ENCODE data around the gene MYRFL.
"Not testable (repeated sequence)": the region's sequence is repeated elsewhere in the genome, so short reads cannot be mapped to it uniquely, and the experiment has no call there.

The MYRFL gene

DNA sequence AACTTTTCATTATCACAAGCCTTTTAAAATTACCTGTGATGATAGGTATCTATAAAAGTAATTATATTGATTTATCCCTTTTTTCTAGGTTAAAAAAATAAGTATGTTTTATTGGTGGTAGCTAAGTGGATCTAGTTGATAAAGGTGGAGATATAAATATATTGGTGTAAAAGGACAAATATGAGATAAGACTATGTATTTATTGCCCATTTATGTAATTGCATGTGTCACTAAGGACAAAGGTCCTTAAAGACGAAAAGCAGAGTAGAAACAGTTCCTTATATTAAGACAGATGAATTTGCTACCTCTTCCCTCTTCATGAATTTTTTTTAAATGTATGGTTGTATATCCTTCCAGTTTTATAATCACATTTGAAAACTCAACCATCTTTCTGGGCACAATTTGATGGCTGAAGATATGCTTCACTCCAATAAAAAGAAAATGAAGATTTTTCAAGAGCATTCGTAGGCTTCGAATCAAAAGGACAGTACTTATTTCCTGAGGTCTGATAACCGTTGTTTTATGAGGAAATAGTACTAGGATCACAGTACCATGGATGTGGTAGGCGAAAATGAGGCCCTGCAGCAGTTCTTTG is at the start of gene MYRFL:
Gene MYRFL, plus strand, starts transcription at position 262 of the 595 bp plus-strand sequence. Its CDS starts 291 bp downstream, at position 553.
- no peak for DNase-seq (ENCODE audit: low spot score)

DNA sequence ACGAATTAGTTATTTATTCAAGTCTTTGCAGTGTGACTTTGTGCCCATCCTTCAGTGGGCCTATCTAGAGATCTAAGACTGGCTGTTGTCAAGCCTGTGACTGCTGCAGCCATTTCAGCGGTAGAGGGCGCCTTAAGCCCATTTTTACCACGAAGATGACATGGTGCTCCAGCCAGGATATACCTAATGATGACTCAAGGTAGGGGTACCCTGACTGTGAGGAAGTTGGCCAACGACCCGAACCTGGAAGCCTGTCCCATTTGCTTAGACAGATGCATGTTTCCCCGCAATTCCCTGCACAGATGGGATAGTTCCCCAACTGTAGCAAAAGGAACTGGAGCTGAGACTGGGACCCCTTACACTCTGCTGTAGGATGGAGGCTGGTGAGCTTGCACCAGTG is 45.1 kb upstream of the MYRFL start:
- DNase-seq (ENCODE audit: low spot score), result peak; percentile 22

DNA sequence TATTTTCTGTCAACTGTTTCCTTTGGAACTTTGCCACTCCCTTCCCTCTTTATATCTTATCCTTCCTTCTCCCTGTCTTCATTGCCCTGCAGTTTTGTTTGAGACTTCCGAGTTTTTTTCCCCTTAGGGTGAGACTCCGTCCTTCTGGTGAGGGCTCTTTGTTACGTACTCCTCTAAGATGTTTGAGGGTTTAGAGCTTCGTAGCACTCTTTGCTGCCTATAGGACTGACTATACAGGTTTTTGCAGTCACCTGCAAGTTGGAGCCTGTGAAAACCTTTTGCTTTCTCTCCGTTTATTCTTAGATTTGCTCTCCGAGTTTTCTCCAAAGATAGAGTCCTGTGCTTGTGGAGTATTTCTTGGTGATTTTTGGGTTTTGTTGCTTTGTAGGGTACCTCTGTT is 41.7 kb upstream of the MYRFL start:
- no peak for DNase-seq (ENCODE audit: low spot score)

DNA sequence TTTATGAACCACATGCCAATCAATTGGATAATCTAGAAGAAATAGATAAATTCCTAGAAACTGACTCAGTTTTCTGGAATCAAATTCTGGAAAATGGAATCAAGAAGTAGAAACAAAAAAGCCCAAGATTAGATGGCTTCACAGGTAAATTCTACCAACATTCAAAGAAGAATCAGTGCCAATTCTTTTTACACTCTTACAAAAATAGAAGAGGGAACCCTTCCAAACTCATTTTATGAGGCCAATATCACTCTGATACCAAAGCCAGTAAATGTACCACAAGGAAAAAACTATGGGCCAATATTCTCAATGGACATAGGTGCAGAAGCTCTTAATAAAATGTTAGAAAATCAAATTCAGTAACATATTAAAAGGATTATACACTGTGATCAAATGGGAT is 35.7 kb upstream of the MYRFL start:
- DNase-seq (ENCODE audit: low spot score), result no peak

DNA sequence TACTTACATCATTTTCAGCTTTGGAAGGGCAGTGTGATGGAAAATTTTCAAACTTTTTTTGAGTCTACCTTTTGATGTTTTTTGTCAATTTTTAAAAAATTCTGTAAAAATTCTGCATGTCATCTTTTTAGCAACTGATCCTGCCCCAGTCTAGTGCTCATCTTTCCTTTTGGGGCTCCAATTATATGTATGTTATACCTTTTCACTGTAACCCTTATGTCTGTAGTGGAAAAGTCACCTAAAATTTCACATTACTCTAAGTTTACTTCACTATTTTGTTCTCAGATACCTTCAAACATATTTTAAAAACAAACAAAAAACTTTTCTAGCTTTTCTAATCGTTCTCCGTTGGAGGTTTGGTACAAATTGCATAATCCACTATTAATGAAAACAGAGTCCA is 32.5 kb upstream of the MYRFL start:
- DNase-seq (ENCODE audit: low spot score), result no peak

DNA sequence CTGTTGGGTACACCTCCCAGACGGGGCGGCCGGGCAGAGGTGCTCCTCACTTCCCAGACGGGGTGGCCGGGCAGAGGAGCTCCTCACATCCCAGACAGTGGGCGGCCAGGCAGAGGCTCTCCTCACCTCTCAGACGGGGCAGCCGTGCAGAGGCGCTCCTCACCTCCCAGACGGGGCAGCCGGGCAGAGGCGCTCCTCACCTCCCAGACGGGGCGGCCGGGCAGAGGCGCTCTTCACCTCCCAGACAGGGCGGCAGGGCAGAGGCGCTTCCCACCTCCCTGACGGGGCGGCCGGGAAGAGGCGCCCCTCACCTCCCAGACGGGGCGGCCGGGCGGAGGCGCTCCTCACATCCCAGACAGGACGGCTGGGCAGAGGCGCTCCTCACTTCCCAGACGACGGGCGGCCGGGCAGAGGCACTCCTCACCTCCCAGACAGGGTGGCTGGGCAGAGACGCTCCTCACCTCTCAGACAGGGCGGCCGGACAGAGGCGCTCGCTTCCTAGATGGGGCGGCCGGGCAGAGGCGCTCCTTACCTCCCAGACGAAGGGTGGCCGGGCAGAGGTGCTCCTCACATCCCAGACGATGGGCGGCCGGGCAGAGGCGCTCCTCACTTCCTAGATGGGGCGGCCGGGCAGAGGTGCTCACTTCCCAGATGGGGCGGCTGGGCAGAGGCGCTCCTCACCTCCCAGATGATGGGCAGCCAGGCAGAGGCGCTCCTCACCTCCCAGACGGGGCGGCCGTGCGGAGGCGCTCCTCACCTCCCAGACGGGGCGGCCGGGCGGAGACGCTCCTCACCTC is 17.7 kb upstream of the MYRFL start:
- DNase-seq (ENCODE audit: low spot score), result not testable (repeated sequence)

DNA sequence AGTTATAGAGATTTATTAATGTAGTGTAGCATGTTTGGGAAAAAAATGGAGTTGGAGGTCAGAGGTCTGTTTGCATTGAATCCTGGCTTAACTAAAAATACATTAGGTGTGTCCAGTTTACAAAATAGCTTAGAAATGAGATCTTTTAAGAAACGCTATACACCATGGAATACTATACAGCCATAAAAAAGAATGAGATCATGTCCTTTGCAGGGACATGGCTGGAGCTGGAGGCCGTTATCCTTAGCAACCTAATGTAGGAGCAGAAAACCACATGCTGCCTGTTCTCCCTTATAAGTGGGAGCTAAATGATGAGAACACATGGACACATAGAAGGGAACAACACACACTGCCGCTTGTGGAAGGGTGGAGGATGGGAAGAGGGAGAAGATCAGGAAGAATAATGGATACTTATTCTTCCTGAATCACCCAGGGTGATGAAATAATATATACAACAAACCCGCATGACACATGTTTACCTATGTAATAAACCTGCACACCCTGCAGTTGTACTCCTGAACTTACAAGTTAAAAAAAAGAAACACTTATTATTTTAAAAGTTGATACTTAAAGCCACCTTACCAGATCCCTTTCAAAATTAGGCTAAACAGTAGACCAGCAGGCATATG is 14.0 kb upstream of the MYRFL start:
- no peak for DNase-seq (ENCODE audit: low spot score)

DNA sequence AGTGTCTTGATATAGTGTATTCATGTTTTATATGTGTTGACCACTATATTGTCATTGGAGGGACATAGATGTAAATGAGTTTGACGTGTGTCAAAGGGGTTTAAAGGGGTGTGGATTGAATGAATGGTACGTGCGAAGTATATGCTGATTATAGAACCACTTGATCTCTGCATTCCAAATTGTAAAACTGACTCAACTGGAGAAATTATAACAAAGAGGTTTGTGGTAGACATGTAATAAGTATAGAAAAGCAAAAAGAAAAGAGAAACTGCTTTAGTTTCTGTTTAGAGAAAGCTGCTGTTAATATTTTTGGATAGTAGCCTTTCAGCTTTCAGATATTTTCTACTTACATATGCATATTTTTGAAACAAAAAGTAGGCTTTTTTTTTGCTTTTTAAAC is 8.9 kb upstream of the MYRFL start:
- DNase-seq (ENCODE audit: low spot score), result no peak

DNA sequence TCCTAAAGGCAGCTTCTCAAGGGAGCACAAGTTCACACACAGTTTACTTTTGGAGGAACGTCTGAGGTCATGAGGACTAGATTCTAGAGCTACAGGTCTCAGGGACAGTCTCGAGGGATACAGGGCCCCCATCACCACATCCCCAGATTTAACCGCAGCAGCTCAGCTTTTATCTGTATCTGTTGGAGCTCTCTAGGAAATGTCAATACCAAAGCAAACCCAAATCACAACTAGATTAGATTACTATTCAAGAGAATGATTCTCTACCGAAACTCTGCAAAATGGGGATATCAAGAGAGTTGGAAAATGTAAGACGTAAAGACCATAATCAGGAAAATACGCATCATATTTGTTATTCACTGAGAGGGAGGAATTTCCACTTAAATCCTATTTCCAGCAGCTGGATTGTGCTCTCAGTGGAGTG is 4.0 kb upstream of the MYRFL start:
- DNase-seq (ENCODE audit: low spot score), result no peak

DNA sequence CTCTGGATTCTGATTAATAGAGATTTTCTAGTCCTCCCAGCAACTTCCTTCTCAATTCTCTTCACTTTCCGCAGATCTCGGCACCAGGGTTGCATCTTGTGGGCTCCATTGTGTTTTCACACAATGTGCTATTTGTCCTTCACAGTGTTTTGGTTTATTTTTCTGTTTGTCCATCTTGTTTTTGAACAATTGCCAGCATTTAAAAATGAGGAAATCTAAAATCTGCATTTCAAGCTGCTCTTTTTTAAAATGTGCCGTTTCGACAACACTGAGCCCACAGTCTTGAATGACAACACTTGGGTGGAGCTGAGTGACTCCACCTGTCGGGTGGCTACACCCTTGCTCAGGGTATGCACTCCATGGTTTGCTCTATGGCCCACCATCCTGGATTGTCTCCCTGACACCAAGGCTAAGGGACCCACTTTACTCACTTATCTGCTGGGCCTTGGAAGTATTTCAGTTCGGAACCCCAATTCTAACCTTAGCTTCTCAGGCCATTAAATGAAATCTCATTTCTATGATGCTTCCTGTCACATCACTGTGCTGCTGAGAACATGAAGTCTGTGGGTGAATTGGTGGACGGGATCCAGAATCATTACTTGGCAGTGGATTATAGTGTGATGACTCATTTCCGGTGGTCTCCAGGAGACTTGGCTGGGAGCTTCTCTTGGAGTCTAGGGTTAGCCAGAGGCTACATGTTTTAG is 3.4 kb upstream of the MYRFL start:
- DNase-seq (ENCODE audit: low spot score), result no peak

DNA sequence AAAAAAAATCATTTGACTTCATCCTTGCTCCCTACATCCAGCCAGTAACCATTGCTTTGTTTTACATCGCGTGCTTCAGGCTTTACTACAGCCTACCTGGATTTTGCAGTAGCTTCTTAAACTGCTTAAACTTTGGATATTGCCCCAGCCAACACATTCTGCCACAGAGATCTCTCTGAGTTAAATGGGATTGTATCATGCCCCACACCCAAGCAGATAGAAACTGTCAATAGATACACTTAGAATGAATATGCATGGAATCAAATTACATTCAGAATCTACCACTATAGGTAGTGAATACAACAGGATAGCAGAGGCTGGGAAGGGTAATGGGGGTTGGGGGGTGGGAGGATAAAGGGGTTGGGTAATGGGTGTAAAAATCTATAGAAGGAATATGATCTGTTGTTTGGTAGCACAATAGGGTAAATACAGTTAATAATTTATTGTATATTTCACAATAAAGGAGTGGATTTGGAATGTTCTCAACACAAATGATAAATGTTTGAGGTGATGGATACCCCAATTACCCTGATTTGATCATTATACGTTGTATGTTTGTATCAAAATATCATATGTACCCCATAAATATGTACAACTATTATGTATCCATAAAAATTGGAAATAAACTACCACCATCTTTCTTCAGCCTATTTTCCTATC is 2.7 kb upstream of the MYRFL start:
- no peak for DNase-seq (ENCODE audit: low spot score)

DNA sequence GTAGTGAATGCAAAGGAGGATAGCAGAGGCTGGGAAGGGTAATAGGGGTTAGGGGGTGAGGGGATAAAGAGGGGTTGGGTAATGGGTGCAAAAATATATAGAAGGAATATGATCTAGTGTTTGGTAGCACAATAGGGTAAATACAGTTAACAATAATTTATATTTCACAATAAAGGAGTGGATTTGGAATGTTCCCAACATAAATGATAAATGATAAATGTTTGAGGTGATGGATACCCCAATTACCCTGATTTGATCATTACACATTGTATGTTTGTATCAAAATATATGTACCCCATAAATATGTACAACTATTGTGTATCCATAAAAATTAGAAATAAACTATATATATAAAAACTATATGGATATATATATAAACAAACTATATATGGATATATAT is 999 bp upstream of the MYRFL start:
- no peak for DNase-seq (ENCODE audit: low spot score)

DNA sequence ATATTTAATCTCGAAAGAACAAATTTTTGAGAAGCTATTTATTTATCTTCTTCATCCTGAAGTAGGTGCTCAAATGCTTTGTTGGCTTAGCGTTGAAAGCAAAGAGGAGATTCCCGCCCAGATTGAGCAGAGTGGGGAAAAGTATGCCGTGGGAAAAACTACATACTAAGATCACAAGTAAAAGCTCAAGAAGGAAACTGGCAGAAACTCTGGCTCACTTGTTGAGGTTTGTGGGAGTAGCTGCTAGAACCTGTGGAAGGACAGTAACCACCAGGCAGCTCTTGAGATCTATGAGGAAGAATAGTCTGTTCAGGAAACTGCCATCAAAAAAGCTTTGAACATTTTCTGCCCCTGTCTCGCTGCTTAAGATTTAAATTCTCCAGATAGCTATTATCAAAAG is 3.9 kb downstream of the MYRFL start:
- no peak for DNase-seq (ENCODE audit: low spot score)

DNA sequence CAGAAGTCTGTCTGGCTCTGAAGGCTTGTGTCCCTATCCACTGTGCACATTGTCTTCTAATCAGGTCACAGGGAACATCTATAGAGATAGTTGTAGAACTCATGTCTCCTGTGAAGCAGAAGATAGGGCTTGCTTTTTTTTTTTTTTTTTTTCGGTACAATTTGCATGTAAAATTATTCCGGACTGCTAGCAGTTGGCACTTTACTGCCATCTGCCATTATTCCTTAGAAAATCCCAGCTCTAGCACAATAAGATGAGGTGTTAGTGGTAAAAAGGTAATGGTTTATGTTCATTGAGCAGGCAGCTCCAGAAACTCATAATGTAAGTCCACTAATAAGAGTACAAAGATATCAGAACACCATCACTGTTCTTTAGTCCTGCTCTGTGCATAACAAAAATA is 8.7 kb downstream of the MYRFL start:
- no peak for DNase-seq (ENCODE audit: low spot score)

DNA sequence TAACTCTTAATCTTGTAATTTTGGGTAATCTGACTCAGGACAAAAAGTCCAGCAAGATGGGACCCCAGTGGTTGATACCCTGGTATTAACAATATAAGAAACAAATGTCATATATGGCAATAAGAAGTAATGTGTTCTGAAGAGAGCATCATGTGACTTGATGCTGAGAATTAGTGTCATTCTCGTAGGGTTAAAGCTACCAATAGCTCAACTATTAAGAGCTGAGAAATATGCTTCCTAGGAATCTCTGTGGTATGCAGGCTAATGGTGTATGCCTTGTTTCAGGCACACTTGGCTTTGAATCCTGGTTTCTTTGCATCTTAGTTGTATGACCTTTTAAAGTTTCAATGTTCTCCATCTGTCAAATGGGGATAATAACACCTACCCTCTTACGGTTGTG is 9.1 kb downstream of the MYRFL start:
- DNase-seq (ENCODE audit: low spot score), result no peak

DNA sequence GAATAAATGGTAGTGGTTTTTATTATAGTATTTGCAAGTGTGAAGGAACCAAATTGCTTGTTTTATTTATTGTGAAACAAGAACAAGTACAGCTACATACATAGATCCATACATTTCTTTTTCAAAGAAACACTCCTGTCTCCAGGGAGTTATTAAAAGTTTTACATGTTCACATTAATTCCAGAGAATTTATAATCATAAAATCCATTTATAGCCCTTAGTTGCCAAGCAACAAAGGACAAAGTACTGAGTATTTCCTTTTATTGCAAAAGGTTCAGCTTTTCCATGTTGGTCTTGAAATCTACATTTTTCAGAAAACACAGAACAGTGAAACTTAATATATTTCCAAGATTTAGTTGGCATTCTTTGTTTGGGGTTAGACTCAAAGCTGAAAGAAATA is 9.5 kb downstream of the MYRFL start:
- DNase-seq (ENCODE audit: low spot score), result no peak

DNA sequence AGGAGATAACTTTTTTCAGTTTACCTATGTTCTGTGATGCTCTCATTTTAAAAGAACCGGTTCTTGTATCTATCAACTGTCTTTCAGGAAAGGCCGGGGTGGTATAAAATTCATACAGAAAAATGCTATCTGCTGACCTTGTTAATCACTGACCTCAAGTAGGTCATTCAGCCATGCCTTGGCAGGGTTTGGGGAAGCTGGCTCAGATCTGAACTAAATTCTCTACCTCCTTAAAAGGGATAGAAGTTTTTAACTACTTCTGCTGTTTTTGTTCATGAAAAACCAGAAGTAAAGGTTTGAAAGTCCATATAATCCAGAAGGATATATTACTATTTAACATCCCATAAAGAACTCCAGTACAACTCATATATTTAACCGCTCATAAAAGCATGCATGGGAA is 10.1 kb downstream of the MYRFL start:
- no peak for DNase-seq (ENCODE audit: low spot score)

DNA sequence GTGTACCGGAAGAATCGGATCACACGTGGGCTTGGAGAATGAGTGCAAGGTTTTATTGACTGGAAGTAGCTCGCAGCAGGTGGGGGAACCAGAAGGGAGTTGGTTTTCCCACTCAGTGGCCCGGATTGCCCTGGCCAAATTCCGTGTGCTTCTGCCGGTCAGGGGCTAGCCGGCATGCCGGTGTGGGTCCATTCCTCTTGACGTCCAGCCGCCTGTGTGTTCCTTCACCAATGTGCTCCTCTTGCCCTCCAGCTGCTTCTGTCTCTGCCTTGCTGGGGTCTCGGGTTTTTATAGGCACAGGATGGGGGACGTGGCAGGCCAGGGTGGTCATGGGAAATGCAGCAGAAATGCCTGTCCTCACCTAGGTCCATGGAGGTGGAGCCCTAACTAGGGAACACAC is 11.0 kb downstream of the MYRFL start:
- no peak for DNase-seq (ENCODE audit: low spot score)

DNA sequence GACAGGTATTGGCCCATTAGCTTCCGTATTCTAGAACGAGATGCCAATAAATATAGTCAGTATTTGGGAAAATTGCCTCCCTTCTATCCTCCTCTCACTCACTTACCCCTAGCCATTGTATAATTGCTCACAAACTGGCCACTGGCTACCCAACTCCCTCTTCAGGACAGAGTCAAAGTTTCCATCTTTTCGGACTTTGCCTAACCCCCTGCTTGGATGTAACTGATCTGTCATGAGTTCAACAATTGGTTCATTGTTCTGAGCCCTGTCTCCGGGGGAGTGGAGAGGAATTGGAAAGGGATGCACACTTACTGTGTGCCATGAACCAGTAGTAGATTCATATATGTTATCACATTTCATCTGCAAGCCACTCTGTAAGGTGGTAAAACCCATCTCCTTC is 12.2 kb downstream of the MYRFL start:
- no peak for DNase-seq (ENCODE audit: low spot score)

DNA sequence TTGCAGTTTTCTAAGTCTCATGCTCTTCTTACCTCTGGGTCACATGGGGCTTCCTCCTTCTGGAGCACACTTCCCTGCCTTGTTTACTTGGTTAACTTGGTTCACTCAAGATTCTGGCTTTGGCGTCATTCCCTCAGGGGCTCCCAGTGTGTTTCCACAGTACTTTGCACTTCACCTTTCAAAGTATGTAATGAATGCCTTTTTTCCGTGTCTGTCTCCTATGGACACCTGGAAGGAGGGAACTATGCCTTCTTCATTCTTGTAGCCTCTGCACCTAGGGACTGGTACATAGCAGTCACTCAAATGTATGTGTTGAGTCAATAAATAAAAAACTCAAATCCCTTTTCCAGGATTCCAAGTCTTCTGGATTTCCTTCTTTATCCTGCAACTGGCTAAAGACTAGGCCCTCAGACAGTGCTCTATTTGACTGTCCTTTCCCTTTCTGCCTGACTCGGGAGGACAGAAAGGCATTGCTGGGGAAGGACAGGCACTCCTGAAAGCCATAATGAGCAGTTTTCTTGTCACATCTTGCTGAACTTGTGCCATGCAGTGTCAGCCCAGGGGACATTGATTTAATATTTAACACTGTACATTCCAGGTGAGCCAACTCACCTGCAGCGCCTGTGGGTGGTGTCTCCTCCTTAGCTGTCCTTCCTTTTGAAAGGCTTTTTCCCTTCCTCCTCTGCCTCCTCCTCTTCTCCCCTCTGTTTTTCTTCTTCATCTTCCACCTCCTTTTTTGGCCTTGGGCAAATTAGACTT is 12.8 kb downstream of the MYRFL start:
- DNase-seq (ENCODE audit: low spot score), result no peak

DNA sequence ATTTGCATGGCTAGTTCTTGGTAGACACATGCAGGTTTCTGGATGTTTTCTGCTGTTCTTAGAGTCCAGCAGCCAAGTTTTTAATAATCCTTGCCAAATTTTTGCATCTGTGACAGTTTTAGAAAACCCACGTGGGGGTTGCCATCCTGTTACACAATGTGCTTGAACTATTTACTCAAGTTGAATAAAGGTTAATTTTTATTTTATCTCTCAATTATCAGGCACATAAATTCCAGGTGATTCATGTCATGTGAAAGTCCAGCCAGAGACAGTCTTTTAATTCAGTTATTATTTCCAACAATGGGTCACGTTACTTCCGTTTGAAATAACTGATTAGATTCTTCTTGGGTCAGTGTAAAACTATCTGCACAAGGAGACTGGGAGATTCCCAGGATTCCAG is 15.7 kb downstream of the MYRFL start:
- no peak for DNase-seq (ENCODE audit: low spot score)

DNA sequence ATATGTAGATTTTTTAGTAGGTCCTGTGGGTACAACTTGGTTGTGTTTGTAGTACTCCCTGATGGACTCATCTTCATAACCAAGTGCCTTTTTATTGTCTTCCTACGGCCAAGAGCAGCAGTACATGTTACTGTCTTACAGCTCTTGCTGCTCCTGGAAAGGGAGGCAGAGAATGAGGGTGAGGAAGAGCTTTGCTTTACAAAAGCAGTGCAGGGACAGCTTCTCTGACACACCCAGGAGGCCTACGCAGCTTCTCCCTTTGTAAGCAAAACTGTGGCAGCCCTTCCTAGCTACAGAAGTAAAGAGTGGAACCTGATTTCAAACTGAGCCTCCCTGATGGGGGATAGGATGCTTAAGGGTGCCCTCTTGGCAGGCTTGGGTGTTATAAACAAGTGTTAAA is 18.6 kb downstream of the MYRFL start:
- no peak for DNase-seq (ENCODE audit: low spot score)
